GM12891 (cell line): Measurements from ENCODE around the gene BANF2.

Experiments used
- DNase-seq: peaks from one replicate; pipeline ENCODE4 v3.0.0; 2011; ENCODE audit warnings: low spot score; ENCODE audit not compliant: insufficient read length
- FAIRE-seq: peaks from 2 replicates; lab custom pipeline; 2011; peaks lifted over from hg19 to GRCh38; lab: Jason Lieb, UNC
- PAX5 ChIP-seq: IDR thresholded peaks from 2 replicates; pipeline ENCODE4 v1.6.1; 2011; ENCODE audit warnings: low read length, moderate library complexity, mild to moderate bottlenecking; ENCODE audit not compliant: insufficient read depth, severe bottlenecking
- POLR2A ChIP-seq: IDR thresholded peaks from 2 replicates; pipeline ENCODE4 v1.6.1; 2011; ENCODE audit warnings: low read depth, low read length, control low read depth
- POLR2AphosphoS5 ChIP-seq: IDR thresholded peaks from 2 replicates; pipeline ENCODE4 v1.6.1; 2011; ENCODE audit warnings: low read depth, low read length, control low read depth
- POU2F2 ChIP-seq: IDR thresholded peaks from 2 replicates; pipeline ENCODE4 v1.6.1; 2011; ENCODE audit warnings: low read depth, mild to moderate bottlenecking, control low read depth, low read length, moderate library complexity
- SPI1 ChIP-seq: IDR thresholded peaks from 2 replicates; pipeline ENCODE4 v1.6.1; 2011; ENCODE audit warnings: low read depth, low read length, control low read depth
- TAF1 ChIP-seq: IDR thresholded peaks from 2 replicates; pipeline ENCODE4 v1.6.1; 2011; ENCODE audit warnings: low read depth, low read length, control low read depth

Gene BANF2

GRCh38 chr20:17731233-17731632, 31.5 kb downstream of the BANF2 start:
- DNase-seq (no peak), FAIRE-seq (no peak)
- TF ChIP-seq SPI1 (no peak), POLR2AphosphoS5 (no peak), POLR2A (no peak), PAX5 (no peak), POU2F2 (no peak), TAF1 (no peak)

- TF ChIP-seq PAX5 (no peak), POLR2A (no peak), SPI1 (no peak), POU2F2 (no peak), POLR2AphosphoS5 (no peak), TAF1 (no peak)
- DNase-seq (no peak), FAIRE-seq (no peak)
Measured at GRCh38 chr20:17732907-17733521, 33.2 kb downstream of the BANF2 start.

GRCh38 chr20:17733767-17734304, 34.1 kb downstream of the BANF2 start:
- no peak for DNase-seq
- FAIRE-seq: no peak
- TF ChIP-seq PAX5: no peak
- TF ChIP-seq POLR2AphosphoS5: no peak
- no peak for TF ChIP-seq POU2F2
- no peak for TF ChIP-seq TAF1
- no peak for TF ChIP-seq SPI1
- no peak for TF ChIP-seq POLR2A

DNA sequence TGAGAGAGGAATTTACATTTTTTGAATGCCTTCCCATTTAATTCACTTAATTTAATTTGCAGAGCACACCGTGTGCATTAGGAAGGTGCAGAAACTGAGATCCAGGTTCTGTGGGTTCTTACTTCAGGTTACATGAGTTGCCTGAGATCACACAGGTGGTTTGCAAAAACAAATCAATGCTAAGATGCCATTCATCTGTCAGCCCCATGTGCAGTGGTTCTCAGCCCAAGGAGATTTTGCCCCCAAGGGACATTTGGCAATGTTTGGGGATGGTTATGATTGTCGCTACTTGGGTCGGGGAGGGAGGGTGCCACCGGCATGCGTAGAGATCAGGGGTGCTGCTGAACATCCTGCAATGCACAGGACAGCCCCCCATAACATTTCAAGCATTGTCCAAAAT, 34.6 kb downstream of the BANF2 start:
- TF ChIP-seq POU2F2 (no peak), POLR2A (no peak), TAF1 (no peak)
- DNase-seq (no peak), FAIRE-seq (no peak)

DNA sequence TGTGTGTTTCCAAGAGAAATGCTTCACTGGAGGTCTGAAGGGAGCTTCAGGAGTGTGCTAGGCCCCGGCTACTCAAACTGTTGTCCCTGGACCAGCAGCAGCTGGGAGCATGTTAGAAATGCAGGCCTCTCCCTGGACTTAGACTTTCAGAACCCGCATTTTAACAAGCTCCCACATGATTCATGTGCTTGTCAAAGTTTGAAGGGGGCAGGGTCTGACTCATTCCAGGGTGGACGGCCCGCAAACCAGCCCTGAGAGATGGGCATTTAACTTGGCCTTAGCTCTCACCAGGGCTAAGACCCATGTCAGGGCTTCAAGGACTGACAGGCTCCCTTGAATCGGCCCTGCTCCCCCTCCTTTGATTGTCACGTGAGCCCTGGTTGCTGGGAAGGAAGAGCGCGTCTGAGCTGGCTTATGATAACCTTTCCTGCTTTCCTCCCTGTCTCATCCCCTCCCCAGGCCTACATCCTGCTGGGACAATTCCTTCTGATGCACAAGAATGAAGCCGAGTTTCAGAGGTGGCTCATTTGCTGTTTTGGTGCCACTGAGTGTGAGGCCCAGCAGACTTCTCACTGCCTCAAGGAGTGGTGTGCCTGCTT, 35.5 kb downstream of the BANF2 start:
- FAIRE-seq (no peak), DNase-seq (no peak)
- TF ChIP-seq TAF1: no peak
- no peak for TF ChIP-seq PAX5
- TF ChIP-seq POLR2AphosphoS5: no peak
- no peak for TF ChIP-seq POLR2A
- no peak for TF ChIP-seq POU2F2

DNA sequence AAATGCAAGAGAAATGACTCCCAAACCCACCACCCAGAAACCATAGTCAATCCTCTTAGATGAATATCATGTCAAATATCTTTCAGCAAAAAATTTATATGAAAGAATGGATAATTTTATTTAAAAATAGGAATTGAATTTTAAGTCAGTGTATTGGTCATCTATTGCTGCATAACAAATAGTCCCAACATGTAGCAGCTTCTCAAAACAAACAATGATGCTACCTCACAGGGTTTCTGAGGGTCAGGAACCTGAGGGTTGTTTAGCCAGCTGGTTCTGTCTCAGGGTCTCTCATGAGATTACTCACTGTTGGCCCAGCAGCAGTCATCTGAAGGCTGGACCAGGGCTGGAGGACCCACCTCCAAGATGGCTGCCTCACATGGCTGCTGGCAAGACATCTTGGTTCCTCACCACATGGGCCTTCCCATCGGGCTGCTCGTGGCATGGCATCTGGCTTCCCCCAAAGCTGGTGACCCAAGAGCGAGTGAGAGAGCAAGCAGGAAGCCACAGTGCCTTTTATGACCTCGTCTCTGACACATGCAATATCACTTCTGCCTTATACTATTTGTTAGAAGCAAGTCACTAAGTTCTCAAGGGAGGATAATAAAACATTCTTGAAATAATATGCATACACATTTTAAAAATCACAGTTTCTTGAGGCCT, 36.3 kb downstream of the BANF2 start:
- FAIRE-seq (no peak), DNase-seq (no peak)
- TF ChIP-seq POLR2A (no peak), POU2F2 (no peak), TAF1 (no peak), PAX5 (no peak), SPI1 (no peak), POLR2AphosphoS5 (no peak)

GRCh38 chr20:17738154-17738553, 38.4 kb downstream of the BANF2 start:
- FAIRE-seq: no peak
- no peak for TF ChIP-seq POLR2AphosphoS5
- no peak for TF ChIP-seq PAX5
- TF ChIP-seq TAF1: no peak
- no peak for TF ChIP-seq POLR2A
- no peak for TF ChIP-seq POU2F2
- TF ChIP-seq SPI1: no peak
- no peak for DNase-seq

DNA sequence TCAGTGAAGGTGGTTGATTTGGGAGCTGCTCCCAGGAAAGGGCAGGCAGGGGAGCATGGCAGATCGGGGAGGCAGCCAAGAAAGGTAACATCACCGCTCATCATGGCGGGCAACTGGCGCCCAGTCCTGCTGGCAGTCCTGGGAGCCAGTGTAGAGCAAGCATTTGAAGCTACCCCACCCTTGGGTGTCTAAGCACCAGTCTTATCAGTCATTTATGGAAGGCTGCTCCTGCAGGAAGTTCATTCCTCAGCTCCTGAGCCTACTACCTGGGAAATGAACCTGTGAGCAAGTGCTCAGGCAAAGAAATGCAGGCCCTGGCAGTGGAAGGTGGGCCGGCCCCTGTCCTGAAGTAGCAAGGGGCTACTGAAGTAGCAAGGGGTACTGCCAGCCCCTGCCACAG, 41.5 kb downstream of the BANF2 start:
- TF ChIP-seq TAF1: no peak
- no peak for TF ChIP-seq POLR2AphosphoS5
- no peak for TF ChIP-seq POLR2A
- TF ChIP-seq SPI1: no peak
- TF ChIP-seq POU2F2: no peak
- no peak for TF ChIP-seq PAX5
- DNase-seq (no peak), FAIRE-seq (no peak)

DNA sequence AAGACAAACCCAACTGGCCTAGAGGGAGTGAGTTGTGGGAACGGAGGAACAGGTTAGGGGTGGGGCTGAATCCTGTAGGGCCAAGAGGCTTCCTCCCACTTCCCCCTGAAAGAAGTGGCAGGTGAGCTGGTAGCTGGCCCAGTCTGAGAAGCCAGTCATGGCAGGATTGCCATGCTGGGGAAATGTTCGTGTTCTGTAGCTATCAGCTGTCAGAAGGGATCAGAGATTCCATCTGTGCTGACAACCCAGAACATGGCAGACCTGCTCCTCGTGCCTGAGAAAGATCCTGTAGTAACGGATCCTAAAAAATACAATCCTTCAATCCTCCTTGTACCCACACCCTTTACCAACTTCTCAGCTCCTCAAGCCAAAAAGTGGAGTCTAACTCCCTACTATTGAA, 43.0 kb downstream of the BANF2 start:
- DNase-seq (no peak), FAIRE-seq (no peak)
- TF ChIP-seq POU2F2: no peak
- TF ChIP-seq PAX5: no peak
- no peak for TF ChIP-seq POLR2A
- no peak for TF ChIP-seq SPI1
- TF ChIP-seq TAF1: no peak
- TF ChIP-seq POLR2AphosphoS5: no peak

GRCh38 chr20:17743677-17744076, 43.9 kb downstream of the BANF2 start:
- no peak for TF ChIP-seq POLR2AphosphoS5
- no peak for TF ChIP-seq SPI1
- TF ChIP-seq POLR2A: no peak
- TF ChIP-seq POU2F2: no peak
- TF ChIP-seq TAF1: no peak
- no peak for TF ChIP-seq PAX5
- DNase-seq: no peak
- FAIRE-seq: no peak
